Renal cortex interstitium (tissue), 11 donors: ENCODE results near the gene C1orf167. TPM values are rescaled to one million over a fixed set of nuclear protein-coding genes. Genes with fewer than 3 reads are reported as not detected.

Experiments
- DNase-seq, 11 donors: peaks; one replicate each; pipeline ENCODE4 v3.0.0-alpha.2; 2013; ENCODE audit warnings: low read depth in 9 of 11, low spot score in 4 of 11; ENCODE audit errors: extremely low read depth in 1 of 11
- polyA plus RNA-seq, 3 donors: library from polyadenylated mRNA; unstranded; fragments of 120-200 nt; gene quantifications; one replicate each; pipeline ENCODE4 v1.2.1, GENCODE V29; 2013; ENCODE audit not compliant: insufficient read length in 3 of 3

C1orf167 gene
- polyA plus RNA-seq, 3 donors: 0.32 TPM; not detected in 2

- DNase-seq: no peak
These were observed 18.6 kb downstream of the C1orf167 start for GRCh38 chr1:11780380-11781147.

- DNase-seq: no peak
These were observed 19.3 kb downstream of the C1orf167 start for GRCh38 chr1:11781297-11781696.

GRCh38 chr1:11782127-11782708 lies 20.2 kb downstream of the C1orf167 start:
- DNase-seq: no peak

GRCh38 chr1:11783556-11783955 lies 21.6 kb downstream of the C1orf167 start:
- no peak for DNase-seq

GRCh38 chr1:11784256-11784992 lies 22.4 kb downstream of the C1orf167 start:
- no peak for DNase-seq

- DNase-seq: no peak
These were observed 23.2 kb downstream of the C1orf167 start for GRCh38 chr1:11784993-11785769.

- no peak for DNase-seq
These were observed 24.2 kb downstream of the C1orf167 start for GRCh38 chr1:11786168-11786567.

- DNase-seq: no peak
These were observed 25.3 kb downstream of the C1orf167 start for GRCh38 chr1:11787251-11787803.

GRCh38 chr1:11787804-11788436 lies 25.9 kb downstream of the C1orf167 start:
- DNase-seq: no peak

GRCh38 chr1:11788549-11789053 lies 26.6 kb downstream of the C1orf167 start:
- no peak for DNase-seq

- DNase-seq: no peak
These were observed 27.4 kb downstream of the C1orf167 start for GRCh38 chr1:11789126-11790067.

- DNase-seq: no peak
These were observed 28.3 kb downstream of the C1orf167 start for GRCh38 chr1:11790101-11790879.

GRCh38 chr1:11790880-11791715 lies 29.1 kb downstream of the C1orf167 start:
- peak in 1 of 11 donors; percentile 44 for DNase-seq

GRCh38 chr1:11792106-11792505 lies 30.1 kb downstream of the C1orf167 start:
- no peak for DNase-seq

- DNase-seq: no peak
These were observed 31.8 kb downstream of the C1orf167 start for GRCh38 chr1:11793819-11794218.
